ENCODE results near the gene TSPAN18. TPM values are rescaled to one million over a fixed set of nuclear protein-coding genes. Genes with fewer than 3 reads are reported as not detected.

The TSPAN18 gene
- polyA plus RNA-seq, 1 of the 3 experiments (the other 2 are of a cell fraction): 0.72 TPM

- POLR2A ChIA-PET: no interaction called here
- CTCF ChIA-PET: interaction anchor here (1.3 to 2.0 kb wide), 3 partner anchors 11 to 195 kb away, joined by 5 to 6 read pairs (median 5); no protein-coding TSS in a partner anchor
- H3K9me2 ChIP-seq: no peaks in the 10 kb centered on the region
- no peaks in the 10 kb centered on the region for H3K79me2 ChIP-seq (ENCODE audit: insufficient read depth)
- H3K9ac ChIP-seq: no peak overlapping the region
- no peak overlapping the region for H2AFZ ChIP-seq (ENCODE audit: low read depth)
- no peak overlapping the region for H3K4me2 ChIP-seq
- no peaks in the 10 kb centered on the region for H3K9me3 ChIP-seq
- no peak for DNase-seq
- 57% methylated on average over 3 of the region's 3 CpGs for WGBS (ENCODE audit: low lambda C conversion rate)
- no peak overlapping the region; a peak in 1 of 4 replicates for H3K27ac ChIP-seq (ENCODE audit: low read depth in 2 of 2, low read length in 1 of 2)
- no peak overlapping the region for H3K4me3 ChIP-seq (ENCODE audit: low read depth in 2 of 2, low read length in 1 of 2)
- H3K36me3 ChIP-seq (replicated peaks in 1 of 2; ENCODE audit: control insufficient read depth in 1 of 2, insufficient read depth in 2 of 2, low read length in 1 of 2): no peaks in the 10 kb centered on the region
- H3F3A ChIP-seq (replicated peaks; ENCODE audit: insufficient read depth): no peaks in the 10 kb centered on the region
- H4K20me1 ChIP-seq (ENCODE audit: insufficient read depth): no peaks in the 10 kb centered on the region
- TF ChIP-seq EP300 (IDR thresholded peaks at IDR 0.05; ENCODE audit: borderline replicate concordance in 1 of 2, low read depth in 1 of 2, low read length in 1 of 2) (no peak), MAX (IDR thresholded peaks at IDR 0.05; ENCODE audit: low read depth) (no peak), YY1 (IDR thresholded peaks at IDR 0.05; ENCODE audit: low read depth) (no peak), POLR2AphosphoS5 (IDR thresholded peaks at IDR 0.05; ENCODE audit: low read depth, low read length) (no peak), SIN3A (IDR thresholded peaks at IDR 0.05; ENCODE audit: borderline replicate concordance, low read depth, low read length) (no peak), TAF1 (IDR thresholded peaks at IDR 0.05; ENCODE audit: borderline replicate concordance, low read depth, low read length) (no peak), GABPA (IDR thresholded peaks at IDR 0.05; ENCODE audit: low read depth) (no peak), FOXM1 (IDR thresholded peaks at IDR 0.05; ENCODE audit: low read depth) (no peak), PBX3 (IDR thresholded peaks at IDR 0.05) (no peak), CTCF (IDR thresholded peaks at IDR 0.05) (no peak), REST (IDR thresholded peaks at IDR 0.05; ENCODE audit: low read depth, low read length) (no peak), RFX5 (IDR thresholded peaks at IDR 0.05; ENCODE audit: low read length) (no peak), RCOR1 (IDR thresholded peaks at IDR 0.05; ENCODE audit: low read length) (no peak)
- peaks cover 0 to 49% of the 10 kb centered on the region in 2 experiments; a peak in 1 of 4 replicates for H3K4me1 ChIP-seq (ENCODE audit: control insufficient read depth in 1 of 2, insufficient read depth in 2 of 2, low read depth in 1 of 2, low read length in 1 of 2)
- H3K27me3 ChIP-seq (ENCODE audit: insufficient read depth): no peaks in the 10 kb centered on the region
Measured at GRCh38 chr11:44816761-44817160, 90.0 kb downstream of the TSPAN18 start.
